ENCODE data around the gene NR6A1. TPM values are rescaled to one million over a fixed set of nuclear protein-coding genes. Genes with fewer than 3 reads are reported as not detected.

NR6A1 gene
- total and polyA plus RNA-seq, 2 of the 13 experiments (the other 11 are each of a cell fraction or from before 2014, with no cell fraction given) = 28.1 to 31.5 TPM

DNA sequence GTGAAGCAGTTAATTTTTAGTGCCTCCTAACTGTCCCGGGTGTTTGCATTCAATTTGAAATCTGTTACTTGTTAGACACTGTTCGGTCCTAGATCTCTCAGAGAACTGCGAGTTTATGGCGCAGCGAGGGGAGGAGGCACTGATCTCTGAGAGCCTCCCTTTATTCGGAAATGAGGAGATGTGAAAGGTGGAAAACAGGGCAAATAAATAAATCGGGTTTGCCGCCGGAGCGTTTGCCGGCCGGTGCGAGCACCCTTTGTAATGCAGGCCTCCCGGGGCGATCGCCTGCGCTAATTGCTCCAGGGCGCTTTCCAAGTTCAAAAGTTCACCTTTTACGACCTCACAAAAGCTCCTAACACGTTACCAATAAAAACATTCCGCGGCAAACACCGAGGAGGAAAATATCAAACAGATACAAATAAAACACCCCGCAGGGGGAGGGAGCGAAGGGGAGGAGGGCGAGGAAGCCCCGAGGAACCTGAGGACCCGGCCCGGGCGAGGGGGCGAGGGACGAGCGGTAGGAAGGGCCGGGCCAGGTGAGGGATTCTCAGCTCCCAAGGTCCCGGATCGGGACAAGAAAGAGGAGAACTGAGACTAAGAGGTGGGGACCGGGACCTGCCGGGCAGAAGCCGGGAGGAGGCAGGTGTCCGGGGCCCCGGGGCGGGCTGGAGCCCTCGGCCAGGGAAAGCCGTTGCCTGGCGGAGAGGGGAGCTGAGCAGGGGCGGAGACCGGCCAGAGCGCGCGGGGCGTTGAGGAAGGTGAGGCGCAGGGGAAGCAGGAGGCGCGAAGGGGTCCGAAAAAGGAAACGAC is 1.4 kb downstream of the NR6A1 start (continued):
- TF ChIP-seq ZBTB40 (IDR thresholded peaks at IDR 0.05) = no peak
- TF ChIP-seq ZBTB40 (CRISPR knock-in tag; IDR thresholded peaks at IDR 0.05) = 0 out of 2 replicates have a peak, but pooled peaks have one; percentile 30
- no peak for TF ChIP-seq PTBP1 (IDR thresholded peaks at IDR 0.05; ENCODE audit: low read depth, low read length, poor library complexity, severe bottlenecking)
- TF ChIP-seq SOX5 (CRISPR knock-in tag; IDR thresholded peaks at IDR 0.05; ENCODE audit: borderline replicate concordance) = no peak
- TF ChIP-seq, protein P1, sequence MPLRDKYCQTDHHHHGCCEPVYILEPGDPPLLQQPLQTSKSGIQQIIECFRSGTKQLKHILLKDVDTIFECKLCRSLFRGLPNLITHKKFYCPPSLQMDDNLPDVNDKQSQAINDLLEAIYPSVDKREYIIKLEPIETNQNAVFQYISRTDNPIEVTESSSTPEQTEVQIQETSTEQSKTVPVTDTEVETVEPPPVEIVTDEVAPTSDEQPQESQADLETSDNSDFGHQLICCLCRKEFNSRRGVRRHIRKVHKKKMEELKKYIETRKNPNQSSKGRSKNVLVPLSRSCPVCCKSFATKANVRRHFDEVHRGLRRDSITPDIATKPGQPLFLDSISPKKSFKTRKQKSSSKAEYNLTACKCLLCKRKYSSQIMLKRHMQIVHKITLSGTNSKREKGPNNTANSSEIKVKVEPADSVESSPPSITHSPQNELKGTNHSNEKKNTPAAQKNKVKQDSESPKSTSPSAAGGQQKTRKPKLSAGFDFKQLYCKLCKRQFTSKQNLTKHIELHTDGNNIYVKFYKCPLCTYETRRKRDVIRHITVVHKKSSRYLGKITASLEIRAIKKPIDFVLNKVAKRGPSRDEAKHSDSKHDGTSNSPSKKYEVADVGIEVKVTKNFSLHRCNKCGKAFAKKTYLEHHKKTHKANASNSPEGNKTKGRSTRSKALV (CRISPR knock-in tag; IDR thresholded peaks at IDR 0.05) = peak; percentile 53; the same call in 1 of the 2 replicates
- 0 out of 2 replicates have a peak, but pooled peaks have one; percentile 11 for TF ChIP-seq ZMYM4 (CRISPR knock-in tag; IDR thresholded peaks at IDR 0.05)
- TF ChIP-seq YY1 (IDR thresholded peaks at IDR 0.05; ENCODE audit: insufficient read depth, insufficient replicate concordance, low read depth, low read length) = no peak
- peak; percentile 72 for TF ChIP-seq PHF21A (CRISPR knock-in tag; IDR thresholded peaks at IDR 0.05)
- TF ChIP-seq, protein P2, sequence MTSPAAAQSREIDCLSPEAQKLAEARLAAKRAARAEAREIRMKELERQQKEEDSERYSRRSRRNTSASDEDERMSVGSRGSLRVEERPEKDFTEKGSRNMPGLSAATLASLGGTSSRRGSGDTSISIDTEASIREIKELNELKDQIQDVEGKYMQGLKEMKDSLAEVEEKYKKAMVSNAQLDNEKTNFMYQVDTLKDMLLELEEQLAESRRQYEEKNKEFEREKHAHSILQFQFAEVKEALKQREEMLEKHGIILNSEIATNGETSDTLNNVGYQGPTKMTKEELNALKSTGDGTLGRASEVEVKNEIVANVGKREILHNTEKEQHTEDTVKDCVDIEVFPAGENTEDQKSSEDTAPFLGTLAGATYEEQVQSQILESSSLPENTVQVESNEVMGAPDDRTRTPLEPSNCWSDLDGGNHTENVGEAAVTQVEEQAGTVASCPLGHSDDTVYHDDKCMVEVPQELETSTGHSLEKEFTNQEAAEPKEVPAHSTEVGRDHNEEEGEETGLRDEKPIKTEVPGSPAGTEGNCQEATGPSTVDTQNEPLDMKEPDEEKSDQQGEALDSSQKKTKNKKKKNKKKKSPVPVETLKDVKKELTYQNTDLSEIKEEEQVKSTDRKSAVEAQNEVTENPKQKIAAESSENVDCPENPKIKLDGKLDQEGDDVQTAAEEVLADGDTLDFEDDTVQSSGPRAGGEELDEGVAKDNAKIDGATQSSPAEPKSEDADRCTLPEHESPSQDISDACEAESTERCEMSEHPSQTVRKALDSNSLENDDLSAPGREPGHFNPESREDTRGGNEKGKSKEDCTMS (CRISPR knock-in tag; conservative IDR thresholded peaks at IDR 0.05) = no peak
- TF ChIP-seq, protein P3, sequence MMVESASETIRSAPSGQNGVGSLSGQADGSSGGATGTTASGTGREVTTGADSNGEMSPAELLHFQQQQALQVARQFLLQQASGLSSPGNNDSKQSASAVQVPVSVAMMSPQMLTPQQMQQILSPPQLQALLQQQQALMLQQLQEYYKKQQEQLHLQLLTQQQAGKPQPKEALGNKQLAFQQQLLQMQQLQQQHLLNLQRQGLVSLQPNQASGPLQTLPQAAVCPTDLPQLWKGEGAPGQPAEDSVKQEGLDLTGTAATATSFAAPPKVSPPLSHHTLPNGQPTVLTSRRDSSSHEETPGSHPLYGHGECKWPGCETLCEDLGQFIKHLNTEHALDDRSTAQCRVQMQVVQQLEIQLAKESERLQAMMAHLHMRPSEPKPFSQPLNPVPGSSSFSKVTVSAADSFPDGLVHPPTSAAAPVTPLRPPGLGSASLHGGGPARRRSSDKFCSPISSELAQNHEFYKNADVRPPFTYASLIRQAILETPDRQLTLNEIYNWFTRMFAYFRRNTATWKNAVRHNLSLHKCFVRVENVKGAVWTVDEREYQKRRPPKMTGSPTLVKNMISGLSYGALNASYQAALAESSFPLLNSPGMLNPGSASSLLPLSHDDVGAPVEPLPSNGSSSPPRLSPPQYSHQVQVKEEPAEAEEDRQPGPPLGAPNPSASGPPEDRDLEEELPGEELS (CRISPR knock-in tag; IDR thresholded peaks at IDR 0.05) = peak; percentile 44; the same call in 1 of the 2 replicates
